Stimulated activated naive B cell treated with anti-CD40 and anti-IgM and Interleukin-4, amounts not matched to agents 10 μg/mL and 1 μg/mL and 100 μg/mL, for 72 hours (primary cell): ENCODE measurements around the gene SH3GL1.

Experiments
- ATAC-seq, 2 donors: fragments of 150-1000 bp; cut with Tn5 transposase; replicated peaks; 2 replicates each; pipeline ENCODE4 v1.10.0; 2021; ENCODE audit warnings: moderate library complexity in 1 of 2
- DNase-seq: peaks from one replicate; pipeline ENCODE4 v3.0.0; 2021
- H3K27ac Mint-ChIP-seq: one replicate; pipeline ENCODE4 v1.8.0; 2022; ENCODE audit warnings: mild to moderate bottlenecking, mixed read lengths
- H3K27me3 Mint-ChIP-seq, 2 donors: one replicate each; pipeline ENCODE4 v1.8.0; 2022; ENCODE audit warnings: mixed read lengths in 2 of 2
- H3K36me3 Mint-ChIP-seq, 2 donors: one replicate each; pipeline ENCODE4 v1.8.0; 2022; ENCODE audit warnings: mixed read lengths in 2 of 2, mild to moderate bottlenecking in 1 of 2
- H3K4me1 Mint-ChIP-seq, 2 donors: one replicate each; pipeline ENCODE4 v1.8.0; 2022; ENCODE audit warnings: mixed read lengths in 2 of 2, mild to moderate bottlenecking in 1 of 2
- H3K4me3 Mint-ChIP-seq, 2 donors: one replicate each; pipeline ENCODE4 v1.8.0; 2022; ENCODE audit warnings: mild to moderate bottlenecking in 2 of 2, mixed read lengths in 2 of 2, moderate library complexity in 1 of 2
- H3K9me3 Mint-ChIP-seq, 2 donors: one replicate each; pipeline ENCODE4 v1.8.0; 2022; ENCODE audit warnings: mixed read lengths in 2 of 2, mild to moderate bottlenecking in 1 of 2

SH3GL1 gene

DNA sequence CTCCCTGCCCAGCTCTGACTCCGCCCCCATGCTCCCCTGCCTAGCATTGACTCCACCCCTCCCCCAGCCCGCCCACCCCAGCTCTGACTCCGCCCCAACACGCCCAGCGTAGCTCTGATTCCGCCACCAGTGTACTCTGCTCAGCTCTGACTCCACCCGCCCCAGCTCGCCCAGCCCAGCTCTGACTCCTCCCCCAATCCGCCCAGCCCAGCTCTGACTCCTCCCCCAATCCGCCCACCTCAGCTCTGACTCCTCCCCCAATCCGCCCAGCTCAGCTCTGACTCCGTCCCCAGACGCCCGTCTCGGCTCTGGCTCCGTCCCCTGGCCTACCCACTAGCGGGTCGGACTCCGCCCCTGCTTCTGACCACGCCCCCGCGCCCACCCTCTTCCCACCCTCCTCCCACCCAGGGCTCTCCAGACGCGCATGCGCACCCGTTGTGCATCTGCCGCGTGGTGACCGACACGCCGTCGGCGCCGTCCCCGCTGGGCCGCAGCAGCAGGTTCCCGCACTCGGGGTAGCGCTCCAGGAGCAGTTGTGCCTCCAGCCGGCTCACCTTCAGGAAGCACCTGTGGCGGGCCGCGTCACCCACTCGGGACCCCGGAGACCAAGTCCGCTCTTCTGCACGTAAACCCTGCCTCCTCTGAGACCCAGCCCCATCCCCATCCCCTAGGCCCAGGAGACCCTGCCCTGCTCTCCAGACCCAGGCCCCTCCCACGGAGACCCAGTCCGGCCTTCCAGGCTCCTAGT, 71.9 kb downstream of the SH3GL1 start:
- Mint-ChIP-seq H3K27ac (peak overlapping the region; percentile 94), H3K4me3 (peak overlapping the region; percentile 85 to 87), H3K9me3 (peaks cover 3 to 6% of the 10 kb centered on the region in 2 donors), H3K36me3 (peaks cover 2 to 13% of the 10 kb centered on the region in 2 donors), H3K27me3 (peaks cover 12 to 33% of the 10 kb centered on the region in 2 donors), H3K4me1 (peaks cover 27 to 36% of the 10 kb centered on the region in 2 donors)
- ATAC-seq (peak; percentile 87 to 93), DNase-seq (peak; percentile 92)

DNA sequence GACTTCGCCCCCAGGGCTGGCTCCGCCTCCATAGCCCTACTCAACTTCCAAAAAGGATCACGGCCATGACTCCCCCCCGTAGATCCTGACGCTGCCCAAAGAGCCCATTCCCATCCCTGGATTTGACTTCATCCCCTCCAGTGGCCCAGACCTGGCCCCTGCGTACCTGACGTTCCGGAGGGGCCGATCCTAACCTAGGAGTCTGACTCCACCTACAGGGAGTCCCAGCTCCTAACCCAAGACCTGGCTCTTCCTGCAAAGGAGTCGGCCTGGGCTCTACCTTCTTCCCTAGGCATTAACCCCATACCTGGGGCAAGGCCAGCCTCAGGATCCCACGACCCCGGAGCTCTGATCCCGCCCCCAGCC, 72.5 kb downstream of the SH3GL1 start:
- ATAC-seq: peak in 1 of 2 donors; percentile 10
- Mint-ChIP-seq H3K4me3 (peak overlapping the region; percentile 85 to 87), H3K9me3 (peaks cover 3 to 6% of the 10 kb centered on the region in 2 donors), H3K27me3 (peaks cover 12 to 33% of the 10 kb centered on the region in 2 donors), H3K27ac (no peak overlapping the region), H3K4me1 (peaks cover 27 to 36% of the 10 kb centered on the region in 2 donors), H3K36me3 (peaks cover 2 to 13% of the 10 kb centered on the region in 2 donors)
- no peak for DNase-seq

DNA sequence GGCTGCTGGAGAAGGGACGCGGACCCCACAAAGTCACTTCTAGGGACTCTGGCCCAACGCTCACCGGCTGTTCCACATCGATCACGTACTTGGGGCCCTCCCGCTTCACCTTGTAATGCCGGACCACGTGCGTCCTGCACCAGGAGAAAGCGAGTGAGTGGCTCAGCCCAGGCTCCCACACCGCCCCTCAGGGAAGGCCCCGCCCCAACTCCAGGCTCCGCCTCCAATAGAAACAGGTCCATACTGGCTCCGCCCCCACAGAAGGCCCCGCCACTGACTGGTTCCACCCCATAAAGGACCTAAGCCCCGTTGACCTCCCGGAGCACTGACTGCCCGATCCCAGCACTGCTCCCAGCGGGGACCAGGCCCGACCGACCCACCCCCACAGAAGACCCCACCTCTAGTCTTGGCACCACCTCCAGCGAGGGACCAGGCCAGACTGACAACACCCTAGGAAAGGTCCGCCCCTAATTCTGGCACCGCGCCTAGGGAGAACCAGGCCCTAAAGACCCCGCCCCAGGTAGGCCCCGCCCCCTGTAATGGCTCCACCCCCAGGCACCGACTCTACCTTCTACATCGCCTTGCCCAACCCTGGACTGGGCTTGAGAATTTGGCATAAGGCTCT, 73.0 kb downstream of the SH3GL1 start:
- DNase-seq (peak; percentile 68), ATAC-seq (peak in 1 of 2 donors; percentile 34)
- H3K4me3 Mint-ChIP-seq: peak overlapping the region; percentile 85 to 87
- H3K9me3 Mint-ChIP-seq: peaks cover 3 to 6% of the 10 kb centered on the region in 2 donors
- H3K36me3 Mint-ChIP-seq: peaks cover 2 to 13% of the 10 kb centered on the region in 2 donors
- peaks cover 12 to 33% of the 10 kb centered on the region in 2 donors for H3K27me3 Mint-ChIP-seq
- no peak overlapping the region for H3K27ac Mint-ChIP-seq
- H3K4me1 Mint-ChIP-seq: peaks cover 27 to 36% of the 10 kb centered on the region in 2 donors

DNA sequence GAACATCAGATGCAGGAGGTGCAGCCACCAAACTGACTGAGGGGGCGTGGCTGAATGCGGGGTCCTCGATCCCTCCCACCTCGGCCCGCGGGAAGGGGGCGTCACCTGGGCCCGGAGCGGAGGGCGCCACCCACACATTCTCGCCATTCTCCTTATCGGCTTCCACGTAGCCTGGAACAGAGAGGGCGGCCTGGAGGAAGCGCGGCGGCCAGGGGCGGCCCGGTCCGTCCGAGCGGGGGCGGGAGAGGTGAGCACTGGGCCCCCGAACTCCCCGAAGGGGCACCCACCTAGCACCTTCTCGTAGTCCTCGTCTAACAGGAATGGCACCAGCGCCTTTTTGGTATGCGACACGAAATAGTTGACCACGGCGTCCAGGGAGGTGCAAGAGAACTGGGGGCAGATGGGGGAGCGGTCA, 73.5 kb downstream of the SH3GL1 start:
- Mint-ChIP-seq H3K4me1 (peaks cover 27 to 36% of the 10 kb centered on the region in 2 donors), H3K9me3 (peaks cover 3 to 6% of the 10 kb centered on the region in 2 donors), H3K27ac (no peak overlapping the region), H3K36me3 (peaks cover 2 to 13% of the 10 kb centered on the region in 2 donors), H3K4me3 (peak overlapping the region; percentile 52 to 87), H3K27me3 (peaks cover 12 to 33% of the 10 kb centered on the region in 2 donors)
- DNase-seq: no peak
- no peak for ATAC-seq

DNA sequence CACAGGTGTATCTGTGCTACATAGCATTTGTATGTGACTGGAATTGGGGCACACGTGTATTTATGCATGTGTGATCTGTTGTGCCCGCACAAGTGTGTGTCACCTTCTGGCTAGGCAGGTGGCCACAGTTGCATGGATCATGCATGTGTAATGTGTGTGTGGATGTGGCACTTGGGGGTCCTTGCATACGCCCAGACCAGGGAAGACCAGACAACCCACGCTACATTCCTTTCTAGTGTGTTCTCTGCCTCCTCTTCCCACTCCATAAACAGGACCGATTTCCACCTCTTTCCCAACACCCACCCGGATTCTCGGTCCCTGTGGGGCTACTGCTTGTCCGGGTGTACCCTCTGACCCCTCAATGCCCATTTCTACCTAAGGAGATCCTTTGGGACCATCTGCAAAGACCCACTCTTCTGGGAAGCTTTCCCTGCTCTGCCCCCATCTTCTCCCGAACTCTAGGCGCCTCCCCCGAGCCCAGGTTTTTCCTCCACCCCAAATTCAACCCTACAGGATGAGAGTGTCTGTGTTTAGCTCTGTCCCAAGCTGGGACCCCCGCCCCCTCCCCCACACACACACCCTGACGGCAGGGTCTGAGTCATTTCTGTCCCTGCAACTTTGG, 74.0 kb downstream of the SH3GL1 start:
- Mint-ChIP-seq H3K4me1 (peaks cover 27 to 36% of the 10 kb centered on the region in 2 donors), H3K9me3 (peaks cover 3 to 10% of the 10 kb centered on the region in 2 donors), H3K4me3 (peak overlapping the region; percentile 52 to 60), H3K27ac (no peak overlapping the region), H3K36me3 (peaks cover 4 to 13% of the 10 kb centered on the region in 2 donors), H3K27me3 (peaks cover 12 to 33% of the 10 kb centered on the region in 2 donors)
- DNase-seq (no peak), ATAC-seq (no peak)

DNA sequence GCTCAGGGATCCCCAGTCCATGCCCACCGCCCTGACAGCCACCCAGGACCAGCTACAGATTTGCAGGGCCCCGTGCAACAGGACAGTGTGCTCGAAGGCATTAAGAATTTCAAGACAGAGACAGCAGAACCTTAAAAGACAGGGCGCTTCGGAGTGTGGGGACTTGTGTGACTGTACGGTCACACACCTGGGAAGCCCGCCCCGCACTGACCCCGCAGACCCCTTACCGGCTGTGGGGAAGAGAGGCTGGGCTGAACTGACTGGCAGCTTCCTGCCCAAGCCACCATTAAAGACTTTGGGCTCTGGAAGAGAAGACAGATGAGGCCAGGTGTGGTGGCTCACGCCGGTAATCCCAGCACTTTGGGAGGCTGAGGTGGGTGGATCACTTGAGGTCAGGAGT, 76.1 kb downstream of the SH3GL1 start:
- DNase-seq (no peak), ATAC-seq (no peak)
- peaks cover 3% of the 10 kb centered on the region in 2 donors for H3K36me3 Mint-ChIP-seq
- H3K4me3 Mint-ChIP-seq: no peak overlapping the region
- peaks cover 21 to 31% of the 10 kb centered on the region in 2 donors for H3K4me1 Mint-ChIP-seq
- H3K27ac Mint-ChIP-seq: no peak overlapping the region
- H3K27me3 Mint-ChIP-seq: peaks cover 12 to 33% of the 10 kb centered on the region in 2 donors
- peaks cover 21 to 24% of the 10 kb centered on the region in 2 donors for H3K9me3 Mint-ChIP-seq

DNA sequence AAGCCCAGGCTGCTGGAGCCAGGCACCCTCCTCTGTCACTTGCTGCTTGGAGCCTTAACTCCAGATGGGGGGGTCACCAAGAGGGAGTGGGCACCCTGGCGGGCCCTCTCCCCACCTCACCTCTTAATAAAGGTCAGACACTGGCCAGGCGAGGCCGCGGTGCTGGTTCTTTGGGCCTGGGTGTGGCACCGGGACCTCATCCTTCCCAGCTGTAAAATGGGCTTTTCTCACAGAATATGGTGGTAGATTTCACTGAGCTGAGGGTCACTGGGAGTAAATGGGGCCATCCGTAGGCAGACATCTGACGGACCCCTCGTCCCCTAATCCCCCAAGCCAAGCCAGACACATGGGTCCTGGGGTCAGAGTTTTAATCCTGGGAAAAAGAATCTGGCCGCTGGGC, 76.7 kb downstream of the SH3GL1 start:
- H3K4me3 Mint-ChIP-seq: no peak overlapping the region
- peaks cover 3 to 5% of the 10 kb centered on the region in 2 donors for H3K36me3 Mint-ChIP-seq
- H3K27me3 Mint-ChIP-seq: peaks cover 12 to 33% of the 10 kb centered on the region in 2 donors
- H3K9me3 Mint-ChIP-seq: peaks cover 26 to 29% of the 10 kb centered on the region in 2 donors
- no peak overlapping the region for H3K27ac Mint-ChIP-seq
- ATAC-seq: no peak
- H3K4me1 Mint-ChIP-seq: peaks cover 21 to 26% of the 10 kb centered on the region in 2 donors
- no peak for DNase-seq

DNA sequence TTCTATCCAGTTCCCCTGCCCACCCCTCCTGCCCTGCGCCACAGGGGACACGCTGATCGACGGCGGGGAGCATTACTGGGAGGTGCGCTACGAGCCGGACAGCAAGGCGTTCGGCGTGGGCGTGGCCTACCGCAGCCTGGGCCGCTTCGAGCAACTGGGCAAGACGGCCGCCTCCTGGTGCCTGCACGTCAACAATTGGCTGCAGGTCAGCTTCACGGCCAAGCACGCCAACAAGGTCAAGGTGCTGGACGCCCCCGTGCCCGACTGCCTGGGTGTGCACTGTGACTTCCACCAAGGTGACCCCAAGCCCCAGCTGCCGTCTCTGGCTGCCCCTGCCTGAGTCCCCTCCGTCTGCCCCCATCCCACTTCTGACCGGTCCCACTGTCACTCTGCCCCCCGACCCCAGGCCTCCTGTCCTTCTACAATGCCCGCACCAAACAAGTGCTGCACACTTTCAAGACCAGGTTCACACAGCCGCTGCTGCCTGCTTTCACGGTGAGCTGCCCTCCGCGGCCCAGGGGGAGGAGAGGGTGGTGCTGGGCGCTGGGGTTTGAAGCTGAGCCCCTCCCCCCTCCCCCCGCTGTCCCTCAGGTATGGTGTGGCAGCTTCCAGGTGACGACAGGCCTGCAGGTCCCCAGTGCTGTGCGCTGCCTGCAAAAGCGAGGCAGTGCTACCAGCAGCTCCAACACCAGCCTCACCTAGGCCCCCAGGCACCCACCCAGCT, 77.2 kb downstream of the SH3GL1 start:
- Mint-ChIP-seq H3K27ac (no peak overlapping the region), H3K27me3 (peaks cover 12 to 28% of the 10 kb centered on the region in 2 donors), H3K4me1 (peaks cover 18 to 20% of the 10 kb centered on the region in 2 donors), H3K36me3 (peaks cover 3 to 7% of the 10 kb centered on the region in 2 donors), H3K9me3 (peaks cover 26% of the 10 kb centered on the region in 2 donors), H3K4me3 (no peak overlapping the region)
- DNase-seq: no peak
- ATAC-seq: no peak

DNA sequence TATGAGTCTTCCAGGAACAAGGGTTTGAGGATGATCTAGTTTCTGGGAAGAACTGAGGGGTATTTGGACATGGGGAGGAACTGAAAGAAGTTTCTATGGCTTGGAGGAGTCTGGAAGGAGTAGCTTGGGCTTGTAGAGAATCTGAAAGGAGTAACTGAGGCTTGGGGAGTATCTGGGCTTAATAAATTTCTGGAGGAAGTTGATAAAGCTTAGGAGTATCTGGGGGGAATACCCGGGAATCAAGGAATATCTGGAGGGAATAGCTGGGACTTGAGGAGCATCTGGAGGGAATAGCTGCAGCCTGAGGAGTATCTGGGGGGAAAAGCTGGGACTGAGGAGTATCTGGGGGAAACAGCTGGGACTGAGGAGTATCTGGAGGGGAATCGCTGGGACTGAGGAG, 79.9 kb downstream of the SH3GL1 start:
- H3K4me3 Mint-ChIP-seq: no peak overlapping the region
- peaks cover 3 to 6% of the 10 kb centered on the region in 2 donors for H3K36me3 Mint-ChIP-seq
- H3K27me3 Mint-ChIP-seq: peaks cover 3 to 4% of the 10 kb centered on the region in 2 donors
- H3K27ac Mint-ChIP-seq: no peak overlapping the region
- peaks cover 22 to 23% of the 10 kb centered on the region in 2 donors for H3K9me3 Mint-ChIP-seq
- no peak for DNase-seq
- H3K4me1 Mint-ChIP-seq: peaks cover 0 to 1% of the 10 kb centered on the region in 2 donors
- ATAC-seq: no peak

DNA sequence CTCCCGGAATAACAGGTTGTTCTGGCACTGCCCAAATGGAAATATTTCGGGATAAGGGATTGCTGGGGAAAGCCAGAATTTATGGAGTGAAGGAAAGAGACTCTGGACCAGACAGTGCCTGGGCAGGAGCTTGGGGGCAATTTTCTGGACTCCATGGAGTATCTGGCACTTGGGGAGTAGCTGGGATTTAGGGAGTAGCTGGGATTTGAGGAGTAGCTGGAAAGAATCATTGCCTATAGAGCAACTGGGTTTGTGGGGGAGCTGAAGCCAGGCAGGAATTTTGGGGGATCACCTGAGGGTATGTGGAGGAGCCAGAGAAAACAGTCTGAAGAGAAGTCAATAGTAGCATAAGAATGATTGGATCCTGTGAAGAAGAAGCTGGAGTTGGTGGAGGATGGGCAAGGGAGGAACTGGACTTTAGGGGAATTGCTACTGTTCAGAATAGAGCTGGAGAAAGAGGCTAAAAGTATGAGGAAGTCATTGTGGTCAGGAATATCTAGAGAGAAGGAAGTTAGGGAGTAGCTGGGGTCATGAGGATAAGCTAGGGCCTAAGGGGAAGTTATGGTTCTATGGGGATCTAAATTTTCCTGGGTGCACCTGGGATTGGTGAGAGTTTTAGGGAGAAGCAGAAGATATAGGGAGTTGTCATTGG, 81.2 kb downstream of the SH3GL1 start:
- no peaks in the 10 kb centered on the region for H3K4me1 Mint-ChIP-seq
- ATAC-seq (no peak), DNase-seq (no peak)
- H3K27me3 Mint-ChIP-seq: no peaks in the 10 kb centered on the region
- peak overlapping the region in 1 of 2 donors; percentile 13 for H3K4me3 Mint-ChIP-seq
- H3K9me3 Mint-ChIP-seq: peaks cover 22 to 23% of the 10 kb centered on the region in 2 donors
- H3K27ac Mint-ChIP-seq: no peak overlapping the region
- peaks cover 3% of the 10 kb centered on the region in 2 donors for H3K36me3 Mint-ChIP-seq

DNA sequence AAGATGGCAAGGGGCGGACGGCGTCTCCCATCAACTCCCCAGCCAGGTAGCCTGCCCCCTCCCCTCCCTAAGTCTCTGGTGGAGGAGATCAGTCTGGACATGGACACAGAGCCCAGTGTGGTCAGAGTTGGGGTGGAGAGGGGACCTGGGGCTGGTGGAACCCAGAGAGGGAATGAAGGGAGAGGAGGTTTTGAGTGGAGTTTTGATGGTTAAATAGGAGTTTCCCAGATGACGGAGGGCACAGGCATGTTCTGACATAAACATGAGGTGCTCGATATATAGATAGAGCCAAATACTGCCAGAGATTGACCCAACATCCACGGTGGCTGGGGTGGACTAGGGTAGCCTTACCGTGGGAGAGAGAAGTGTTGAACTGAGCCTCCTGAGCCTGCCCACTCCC, 81.9 kb downstream of the SH3GL1 start:
- peaks cover 22 to 23% of the 10 kb centered on the region in 2 donors for H3K9me3 Mint-ChIP-seq
- no peak overlapping the region for H3K27ac Mint-ChIP-seq

DNA sequence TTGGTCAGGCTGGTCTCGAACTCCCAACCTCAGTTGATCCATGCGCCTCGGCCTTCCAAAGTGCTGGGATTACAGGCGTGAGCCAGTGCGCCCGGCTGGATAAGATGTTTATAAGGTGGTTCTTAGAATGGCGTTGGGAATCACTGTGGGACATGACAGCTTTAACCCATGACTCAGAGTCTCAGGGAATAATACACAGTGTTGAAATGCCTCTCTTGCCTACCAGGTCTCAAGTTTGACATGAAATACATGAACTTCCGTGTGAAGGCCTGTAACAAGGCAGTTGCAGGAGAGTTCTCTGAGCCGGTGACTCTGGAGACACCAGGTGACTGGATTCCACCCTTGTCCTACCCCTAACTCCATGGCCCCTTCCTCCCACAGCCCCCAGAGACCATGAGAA, 83.4 kb downstream of the SH3GL1 start:
- H3K36me3 Mint-ChIP-seq: peaks cover 3% of the 10 kb centered on the region in 2 donors
- DNase-seq (no peak), ATAC-seq (no peak)
- no peak overlapping the region for H3K4me3 Mint-ChIP-seq
- H3K27ac Mint-ChIP-seq: no peak overlapping the region
- no peaks in the 10 kb centered on the region for H3K27me3 Mint-ChIP-seq
- H3K9me3 Mint-ChIP-seq: peaks cover 22 to 23% of the 10 kb centered on the region in 2 donors
- no peaks in the 10 kb centered on the region for H3K4me1 Mint-ChIP-seq

More for the DNA sequence above, 81.9 kb downstream of the SH3GL1 start:
- no peak overlapping the region for H3K4me3 Mint-ChIP-seq
- no peak for DNase-seq
- H3K27me3 Mint-ChIP-seq: no peaks in the 10 kb centered on the region
- no peak for ATAC-seq
- peaks cover 3% of the 10 kb centered on the region in 2 donors for H3K36me3 Mint-ChIP-seq
- no peaks in the 10 kb centered on the region for H3K4me1 Mint-ChIP-seq

DNA sequence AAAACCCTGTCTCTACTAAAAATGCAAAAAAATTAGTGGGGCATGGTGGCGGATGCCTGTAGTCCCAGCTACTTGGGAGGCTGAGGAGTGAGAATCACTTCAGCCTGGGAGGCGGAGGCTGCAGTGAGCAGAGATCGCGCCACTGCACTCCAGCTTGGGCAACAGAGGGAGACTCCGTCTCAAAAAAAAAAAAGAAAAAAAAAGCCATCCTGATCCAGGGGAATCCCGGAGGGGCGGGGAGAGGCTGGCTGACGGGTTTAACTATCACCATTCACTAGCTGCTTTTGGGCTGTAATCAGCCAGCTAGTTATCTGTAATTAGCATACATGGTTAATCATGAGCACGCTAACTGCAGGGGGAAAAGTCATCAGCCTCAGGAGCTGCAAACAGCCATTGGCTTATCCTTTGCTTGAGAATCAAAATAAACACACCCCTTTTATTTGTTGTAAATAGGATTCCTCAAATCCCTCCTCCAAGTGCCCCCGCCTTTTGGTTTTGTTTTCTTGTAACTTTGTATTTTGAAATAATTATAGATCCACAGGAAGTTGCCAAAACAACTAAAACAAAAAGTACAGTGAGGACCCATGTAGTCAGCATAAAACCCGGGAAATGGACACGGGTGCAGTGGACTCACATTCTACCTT, 86.4 kb downstream of the SH3GL1 start:
- Mint-ChIP-seq H3K27me3 (no peaks in the 10 kb centered on the region), H3K4me3 (no peak overlapping the region), H3K9me3 (peaks cover 2% of the 10 kb centered on the region in 2 donors), H3K4me1 (no peaks in the 10 kb centered on the region), H3K36me3 (peaks cover 0 to 3% of the 10 kb centered on the region in 2 donors), H3K27ac (no peak overlapping the region)
- no peak for ATAC-seq
- no peak for DNase-seq
